ENCODE data around the gene ZNF558. TPM values are rescaled to one million over a fixed set of nuclear protein-coding genes. Genes with fewer than 3 reads are reported as not detected.

The ZNF558 gene
- total RNA-seq (10 to 100 TPM; 44.6 to 45.3 TPM), polyA plus RNA-seq (10 to 100 TPM in 1 of 2 donors, 1 to 10 TPM in 1; 7.4 to 10.6 TPM)

GRCh38 chr19:8832132-8833021, at the start of gene ZNF558, which contains the start of gene MBD3L1:
Gene ZNF558, minus strand, starts transcription at chr19:8832304. Its CDS starts 9,645 bp downstream, at chr19:8822659.
Gene MBD3L1, plus strand, starts transcription at chr19:8832377. Its CDS starts 10,302 bp downstream, at chr19:8842679.
- peaks cover 21 to 30% (median 25%) of the 10 kb centered on the region in 4 donors for H3K4me1 Mint-ChIP-seq
- peaks cover 15% of the 10 kb centered on the region for H3K4me1 ChIP-seq (ENCODE audit: insufficient read depth, low read length)
- no peaks in the 10 kb centered on the region for H3K27me3 ChIP-seq (ENCODE audit: insufficient read depth, low read length)
- peak within 1 kb of the TSS; percentile 79 to 84 for H3K4me3 ChIP-seq (ENCODE audit: low read length in 2 of 2)
- H3K27ac ChIP-seq (ENCODE audit: low read depth, low read length), result peak within 1 kb of the TSS; percentile 81
- H3K9me3 Mint-ChIP-seq, result no peaks in the 10 kb centered on the region
- no peaks in the 10 kb centered on the region for H3K27me3 Mint-ChIP-seq
- H3K36me3 Mint-ChIP-seq, result peaks cover 16 to 18% of the 10 kb centered on the region in 2 donors
- peak within 1 kb of the TSS; percentile 96 to 99 (median 98) for H3K27ac Mint-ChIP-seq
- H3K4me3 Mint-ChIP-seq, result peak within 1 kb of the TSS; percentile 83 to 98 (median 92)
- DNase-seq, result peak; percentile 100
- no peaks in the 10 kb centered on the region for H3K36me3 ChIP-seq (ENCODE audit: insufficient read depth, low read length)
- no peaks in the 10 kb centered on the region for H3K9me3 ChIP-seq (ENCODE audit: control insufficient read depth in 1 of 2, low read length in 2 of 2)
- intact Hi-C loops (cut with micrococcal nuclease), result loop anchor here (2.0 to 10.0 kb wide), 2 partner anchors 178 to 492 kb away; partner anchors contain the start of gene ZNF559
- CTCF ChIA-PET (ENCODE audit: partially characterized antibody), result no interaction called here
- POLR2A ChIA-PET (ENCODE audit: partially characterized antibody), result interaction anchor here (1.1 kb wide), 2 partner anchors 22 to 936 kb away, joined by 3 to 4 read pairs; partner anchors contain the start of gene ZNF846

GRCh38 chr19:8881512-8881911, 49.4 kb upstream of the ZNF558 start:
- no peak for DNase-seq
- no peak overlapping the region for H3K4me3 ChIP-seq (ENCODE audit: low read length in 2 of 2)
- Mint-ChIP-seq H3K27me3 (peaks cover 20% of the 10 kb centered on the region in 2 donors), H3K4me3 (no peak overlapping the region), H3K27ac (no peak overlapping the region), H3K9me3 (peaks cover 0 to 27% (median 16%) of the 10 kb centered on the region in 8 donors), H3K36me3 (peaks cover 0 to 3% of the 10 kb centered on the region in 2 donors), H3K4me1 (no peaks in the 10 kb centered on the region)
- H3K27ac ChIP-seq (ENCODE audit: low read depth, low read length), result no peak overlapping the region
- no peaks in the 10 kb centered on the region for H3K4me1 ChIP-seq (ENCODE audit: insufficient read depth, low read length)
- ChIA-PET CTCF (ENCODE audit: partially characterized antibody) (no interaction called here), POLR2A (ENCODE audit: partially characterized antibody) (no interaction called here)
- H3K9me3 ChIP-seq (ENCODE audit: control insufficient read depth in 1 of 2, low read length in 2 of 2), result no peaks in the 10 kb centered on the region
- intact Hi-C loops (cut with micrococcal nuclease), result no loop called here
- H3K27me3 ChIP-seq (ENCODE audit: insufficient read depth, low read length), result peaks cover 3% of the 10 kb centered on the region
- no peaks in the 10 kb centered on the region for H3K36me3 ChIP-seq (ENCODE audit: insufficient read depth, low read length)

GRCh38 chr19:8880868-8881488, 48.9 kb upstream of the ZNF558 start:
- CTCF ChIA-PET (ENCODE audit: partially characterized antibody), result no interaction called here
- no peaks in the 10 kb centered on the region for H3K9me3 ChIP-seq (ENCODE audit: control insufficient read depth in 1 of 2, low read length in 2 of 2)
- no peak overlapping the region for H3K27ac ChIP-seq (ENCODE audit: low read depth, low read length)
- H3K4me1 ChIP-seq (ENCODE audit: insufficient read depth, low read length), result no peaks in the 10 kb centered on the region
- H3K36me3 ChIP-seq (ENCODE audit: insufficient read depth, low read length), result no peaks in the 10 kb centered on the region
- POLR2A ChIA-PET (ENCODE audit: partially characterized antibody), result no interaction called here
- peaks cover 0 to 3% of the 10 kb centered on the region in 2 donors for H3K36me3 Mint-ChIP-seq
- DNase-seq, result no peak
- H3K27me3 ChIP-seq (ENCODE audit: insufficient read depth, low read length), result peaks cover 3% of the 10 kb centered on the region
- H3K4me1 Mint-ChIP-seq, result no peaks in the 10 kb centered on the region
- H3K27me3 Mint-ChIP-seq, result peaks cover 20% of the 10 kb centered on the region in 2 donors
- no peak overlapping the region for H3K4me3 Mint-ChIP-seq
- H3K27ac Mint-ChIP-seq, result no peak overlapping the region
- H3K9me3 Mint-ChIP-seq, result peaks cover 0 to 27% (median 16%) of the 10 kb centered on the region in 8 donors
- no peak overlapping the region for H3K4me3 ChIP-seq (ENCODE audit: low read length in 2 of 2)
- intact Hi-C loops (cut with micrococcal nuclease), result no loop called here

GRCh38 chr19:8877854-8878705, 46.0 kb upstream of the ZNF558 start:
- H3K4me1 Mint-ChIP-seq, result no peaks in the 10 kb centered on the region
- H3K36me3 Mint-ChIP-seq, result peaks cover 0 to 3% of the 10 kb centered on the region in 2 donors
- ChIA-PET CTCF (ENCODE audit: partially characterized antibody) (no interaction called here), POLR2A (ENCODE audit: partially characterized antibody) (no interaction called here)
- Histone ChIP-seq H3K9me3 (ENCODE audit: control insufficient read depth in 1 of 2, low read length in 2 of 2) (no peaks in the 10 kb centered on the region), H3K27me3 (ENCODE audit: insufficient read depth, low read length) (peaks cover 3% of the 10 kb centered on the region), H3K27ac (ENCODE audit: low read depth, low read length) (no peak overlapping the region), H3K4me1 (ENCODE audit: insufficient read depth, low read length) (no peaks in the 10 kb centered on the region), H3K36me3 (ENCODE audit: insufficient read depth, low read length) (no peaks in the 10 kb centered on the region), H3K4me3 (ENCODE audit: low read length in 2 of 2) (no peak overlapping the region)
- no peak overlapping the region for H3K4me3 Mint-ChIP-seq
- peaks cover 0 to 27% (median 16%) of the 10 kb centered on the region in 8 donors for H3K9me3 Mint-ChIP-seq
- no peak overlapping the region for H3K27ac Mint-ChIP-seq
- intact Hi-C loops (cut with micrococcal nuclease), result no loop called here
- peaks cover 22 to 25% of the 10 kb centered on the region in 2 donors for H3K27me3 Mint-ChIP-seq
- no peak for DNase-seq

GRCh38 chr19:8866344-8866743, 34.2 kb upstream of the ZNF558 start:
- no peak for DNase-seq
- no peaks in the 10 kb centered on the region for H3K4me1 ChIP-seq (ENCODE audit: insufficient read depth, low read length)
- H3K27ac ChIP-seq (ENCODE audit: low read depth, low read length), result no peak overlapping the region
- Mint-ChIP-seq H3K27me3 (peaks cover 8 to 14% of the 10 kb centered on the region in 2 donors), H3K27ac (no peak overlapping the region), H3K36me3 (no peaks in the 10 kb centered on the region), H3K9me3 (peaks cover 0 to 2% (median 0%) of the 10 kb centered on the region in 8 donors), H3K4me3 (no peak overlapping the region), H3K4me1 (no peaks in the 10 kb centered on the region)
- ChIA-PET CTCF (ENCODE audit: partially characterized antibody) (no interaction called here), POLR2A (ENCODE audit: partially characterized antibody) (no interaction called here)
- no peaks in the 10 kb centered on the region for H3K27me3 ChIP-seq (ENCODE audit: insufficient read depth, low read length)
- no peaks in the 10 kb centered on the region for H3K36me3 ChIP-seq (ENCODE audit: insufficient read depth, low read length)
- no peak overlapping the region for H3K4me3 ChIP-seq (ENCODE audit: low read length in 2 of 2)
- intact Hi-C loops (cut with micrococcal nuclease), result no loop called here
- no peaks in the 10 kb centered on the region for H3K9me3 ChIP-seq (ENCODE audit: control insufficient read depth in 1 of 2, low read length in 2 of 2)

GRCh38 chr19:8858260-8858659, 26.2 kb upstream of the ZNF558 start:
- CTCF ChIA-PET (ENCODE audit: partially characterized antibody), result no interaction called here
- H3K36me3 Mint-ChIP-seq, result no peaks in the 10 kb centered on the region
- Histone ChIP-seq H3K27ac (ENCODE audit: low read depth, low read length) (no peak overlapping the region), H3K9me3 (ENCODE audit: control insufficient read depth in 1 of 2, low read length in 2 of 2) (no peaks in the 10 kb centered on the region), H3K4me1 (ENCODE audit: insufficient read depth, low read length) (no peaks in the 10 kb centered on the region), H3K27me3 (ENCODE audit: insufficient read depth, low read length) (no peaks in the 10 kb centered on the region), H3K4me3 (ENCODE audit: low read length in 2 of 2) (no peak overlapping the region), H3K36me3 (ENCODE audit: insufficient read depth, low read length) (no peaks in the 10 kb centered on the region)
- peaks cover 12 to 21% of the 10 kb centered on the region in 2 donors for H3K27me3 Mint-ChIP-seq
- H3K27ac Mint-ChIP-seq, result no peak overlapping the region
- POLR2A ChIA-PET (ENCODE audit: partially characterized antibody), result no interaction called here
- peaks cover 0 to 4% (median 0%) of the 10 kb centered on the region in 8 donors for H3K9me3 Mint-ChIP-seq
- no peak for DNase-seq
- intact Hi-C loops (cut with micrococcal nuclease), result no loop called here
- no peak overlapping the region for H3K4me3 Mint-ChIP-seq
- no peaks in the 10 kb centered on the region for H3K4me1 Mint-ChIP-seq
